ENCODE results near the gene OPRL1.

DNA sequence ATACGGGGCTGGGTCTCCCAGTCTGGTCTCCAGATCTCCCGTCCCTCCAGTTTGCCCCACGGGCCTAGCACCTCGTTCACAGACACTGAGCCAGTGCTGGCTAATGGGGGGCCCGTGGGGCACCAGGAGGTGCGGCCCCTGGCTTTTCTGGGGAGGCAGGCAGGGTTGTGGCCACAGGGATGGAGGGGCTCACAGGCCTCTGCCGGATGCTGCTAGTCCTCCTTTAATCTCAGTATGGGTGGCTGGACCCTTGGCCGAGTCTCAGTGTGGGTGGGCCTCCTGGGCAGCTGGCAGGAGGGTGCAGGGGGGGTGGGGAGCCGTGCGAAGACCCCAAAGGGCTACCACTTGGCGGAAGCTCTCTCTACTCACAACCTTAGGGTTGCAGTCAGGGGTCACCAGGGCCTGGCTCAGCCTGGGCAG is 28.8 kb upstream of the OPRL1 start:
- TF ChIP-seq CREB1 (IDR thresholded peaks at IDR 0.05) (no peak), POLR2AphosphoS5 (IDR thresholded peaks at IDR 0.05; ENCODE audit: low read depth, low read length) (no peak), POLR2A (IDR thresholded peaks at IDR 0.05; ENCODE audit: control extremely low read depth in 1 of 2, low read depth in 2 of 2, low read length in 2 of 2) (no peak), EZH2 (IDR thresholded peaks at IDR 0.05; ENCODE audit: low read depth, low read length, severe bottlenecking) (no peak)
